CD4-positive, alpha-beta T cell treated with Interferon alpha-2 for 1 hour (primary cell): ENCODE measurements around the gene CECR2.

ENCODE experiments used
- DNase-seq, 2 donors: peaks; one replicate each; pipeline ENCODE4 v3.0.0-alpha.2; 2020 to 2022

The CECR2 gene

DNA sequence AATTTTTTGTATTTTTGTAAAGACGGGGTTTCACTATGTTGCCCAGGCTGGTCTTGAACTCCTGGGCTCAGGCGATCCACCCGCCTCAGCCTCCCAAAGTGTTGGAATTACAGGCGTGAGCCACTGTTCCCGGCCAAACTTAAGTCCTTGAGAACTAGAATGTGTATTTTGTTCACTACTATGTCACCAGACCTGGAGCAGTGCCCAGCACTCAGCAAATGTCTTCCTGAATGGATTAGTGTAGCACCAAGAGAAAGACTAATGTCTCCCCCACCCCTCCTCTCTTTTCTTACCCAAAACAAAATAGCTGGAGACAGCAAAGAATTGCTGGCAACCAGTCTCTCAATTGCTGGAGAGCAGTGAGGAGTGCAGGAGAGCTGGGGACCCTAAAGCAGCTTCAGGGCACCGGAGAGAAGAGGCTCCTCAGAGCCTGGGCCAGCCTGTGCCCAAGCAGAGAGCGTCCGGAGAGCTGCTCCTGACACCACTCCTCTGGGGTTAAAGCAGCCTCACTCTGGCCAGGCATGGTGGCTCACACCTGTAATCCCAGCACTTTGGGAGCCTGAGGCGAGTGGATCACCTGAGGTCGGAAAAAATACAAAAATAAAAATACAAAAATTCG, 209.0 kb downstream of the CECR2 start:
- no peak for DNase-seq

DNA sequence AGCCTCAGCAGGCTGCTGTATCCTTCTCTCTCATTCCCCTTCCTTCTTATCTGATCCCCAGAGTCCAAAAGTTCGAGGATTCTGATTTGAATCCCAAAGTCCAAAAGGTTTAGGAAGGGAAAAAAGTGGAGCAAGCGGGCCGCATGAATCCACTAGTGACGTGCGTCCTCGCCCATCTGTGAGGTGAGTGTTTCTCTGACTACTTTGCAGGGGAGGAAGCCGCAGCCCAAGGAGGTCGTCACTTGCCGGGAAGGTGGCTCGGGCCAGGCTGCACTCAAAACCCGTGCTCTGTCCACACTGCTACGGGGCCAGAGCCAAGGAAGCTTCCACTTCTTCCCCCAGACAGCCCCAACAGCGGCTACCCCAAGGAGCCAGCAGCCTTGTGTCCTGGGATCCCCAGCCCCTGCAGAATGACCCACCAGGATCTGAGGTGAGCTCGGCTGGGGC, 210.3 kb downstream of the CECR2 start:
- no peak for DNase-seq

GRCh38 chr22:17580441-17581031, 211.3 kb downstream of the CECR2 start:
- DNase-seq: no peak

- no peak for DNase-seq
Observed at GRCh38 chr22:17581056-17581455, 211.8 kb downstream of the CECR2 start.

GRCh38 chr22:17581631-17582030, 212.4 kb downstream of the CECR2 start:
- DNase-seq: no peak

- DNase-seq: no peak
Observed at GRCh38 chr22:17583151-17583550, 213.9 kb downstream of the CECR2 start.

GRCh38 chr22:17586831-17587440, 217.7 kb downstream of the CECR2 start:
- no peak for DNase-seq

- DNase-seq: no peak
Observed at GRCh38 chr22:17587629-17588028, 218.4 kb downstream of the CECR2 start.

GRCh38 chr22:17588606-17589005, 219.3 kb downstream of the CECR2 start:
- DNase-seq: no peak

- DNase-seq: no peak
Observed at GRCh38 chr22:17589810-17590375, 220.6 kb downstream of the CECR2 start.

DNA sequence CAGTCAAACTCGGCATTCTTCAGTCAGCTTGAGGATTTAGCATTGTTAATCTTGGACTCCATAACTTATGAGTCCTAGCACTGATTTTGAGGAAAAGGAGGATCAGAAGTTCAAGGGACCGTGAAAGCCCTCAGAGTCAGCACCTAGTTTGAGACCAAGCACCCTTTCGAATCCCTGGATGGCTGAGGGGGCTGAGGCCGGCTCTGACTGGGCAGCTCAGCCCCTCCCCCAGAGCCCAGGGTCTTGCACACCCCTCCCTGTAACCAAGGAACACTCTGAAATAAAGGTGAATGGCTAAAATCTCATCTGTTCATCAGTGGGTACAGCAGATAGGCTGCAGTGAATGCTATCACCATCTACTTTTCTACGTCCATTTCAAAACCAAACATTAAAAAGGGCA, 221.3 kb downstream of the CECR2 start:
- no peak for DNase-seq

DNA sequence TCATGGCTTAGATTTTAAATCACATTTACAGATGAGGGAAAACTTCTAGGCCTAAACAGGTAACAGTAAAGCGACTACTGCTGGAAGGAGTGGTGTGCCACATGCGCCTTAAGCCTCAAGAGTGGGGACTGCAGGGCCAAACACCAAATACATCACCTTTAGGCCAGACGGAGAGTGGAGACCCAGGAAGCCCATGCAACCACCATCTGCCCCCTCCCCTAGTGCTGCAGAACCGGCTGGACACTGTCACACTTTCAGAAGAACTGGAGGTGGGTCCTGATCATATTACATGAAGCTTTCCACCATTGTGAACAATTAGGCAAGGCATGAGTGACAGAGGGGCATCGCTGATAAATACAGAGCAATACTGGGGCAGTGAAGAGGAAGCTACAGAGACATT, 222.9 kb downstream of the CECR2 start:
- no peak for DNase-seq

DNA sequence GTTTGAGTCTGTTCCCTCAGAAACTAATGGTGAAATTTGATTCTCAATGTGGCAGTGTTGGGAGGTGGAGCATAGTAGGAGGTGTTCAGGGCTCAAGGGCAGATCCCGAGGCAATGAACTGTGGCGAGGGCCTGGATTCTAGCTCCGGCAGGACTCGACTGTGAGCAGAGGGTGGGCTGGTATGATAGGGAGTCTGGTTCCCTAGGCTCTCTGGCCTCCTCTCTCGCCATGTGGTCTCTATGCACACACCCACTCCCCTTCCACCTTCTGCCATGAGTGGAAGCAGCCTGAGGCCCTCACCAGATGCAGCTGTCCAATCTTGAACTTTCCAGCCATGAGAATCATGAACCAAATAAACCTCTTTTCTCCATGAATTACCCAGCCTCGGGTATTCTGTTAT, 227.0 kb downstream of the CECR2 start:
- DNase-seq: no peak

GRCh38 chr22:17597217-17597616, 228.0 kb downstream of the CECR2 start:
- no peak for DNase-seq

DNA sequence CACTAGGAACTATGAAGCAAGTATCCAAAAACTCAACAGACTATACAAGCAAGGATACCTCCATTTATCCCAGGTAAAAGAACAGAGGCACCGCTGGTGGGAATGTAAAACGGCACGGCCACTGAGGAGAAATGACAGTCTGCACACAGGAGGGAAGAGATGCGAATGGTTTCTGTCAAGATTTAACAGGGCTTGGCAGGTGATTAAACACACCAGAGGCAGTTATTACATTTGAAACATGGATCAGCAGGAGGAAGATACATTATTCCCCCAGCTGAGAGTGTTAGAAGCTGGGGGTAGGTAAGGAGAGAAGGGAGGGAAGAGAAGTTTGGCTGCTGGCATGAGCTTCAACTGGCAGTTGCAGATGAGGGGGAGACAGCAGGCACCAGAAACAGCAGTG, 229.1 kb downstream of the CECR2 start:
- no peak for DNase-seq

DNA sequence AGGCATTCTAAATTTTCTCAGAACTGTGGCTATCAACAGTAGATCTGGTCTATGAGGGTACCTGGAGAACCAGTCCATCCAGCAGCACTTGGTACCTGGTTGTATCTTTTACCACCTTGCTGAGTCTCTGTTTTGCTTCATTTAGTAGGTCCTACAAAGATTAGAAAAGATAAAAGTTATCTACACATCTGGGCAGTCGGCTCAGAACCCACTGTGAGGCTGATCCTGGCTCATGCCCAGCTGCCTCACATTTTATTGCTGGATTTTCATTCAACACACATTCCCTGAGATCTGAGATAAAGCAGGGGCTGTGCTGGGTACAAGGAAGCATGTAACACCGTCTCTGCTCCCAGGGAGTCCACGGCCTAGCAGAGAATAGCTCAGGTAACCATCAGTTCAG, 231.8 kb downstream of the CECR2 start:
- no peak for DNase-seq

DNA sequence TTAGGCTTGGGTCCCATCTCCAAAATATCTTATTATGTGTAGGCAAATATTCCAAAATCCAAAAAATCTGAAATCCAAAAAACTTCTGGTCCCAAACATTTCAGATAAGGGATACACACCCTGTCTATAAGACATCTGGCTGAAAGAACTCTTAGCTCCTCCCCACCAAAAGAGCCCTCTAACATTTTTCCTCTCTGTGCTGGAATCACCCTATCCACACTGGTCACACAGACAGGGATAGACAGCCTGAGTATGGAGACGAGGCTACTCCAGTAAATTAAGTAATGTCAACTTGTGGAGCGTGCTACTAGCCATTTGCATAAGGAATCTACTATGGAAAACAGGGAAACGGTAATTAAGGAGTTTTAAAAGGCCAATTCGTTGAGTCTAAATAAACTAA, 234.4 kb downstream of the CECR2 start:
- no peak for DNase-seq

- DNase-seq: no peak
Observed at GRCh38 chr22:17606496-17606895, 237.2 kb downstream of the CECR2 start.
